ENCODE measurements around the gene LITAF. TPM values are rescaled to one million over a fixed set of nuclear protein-coding genes. Genes with fewer than 3 reads are reported as not detected.
A peak's percentile ranks its signal among the peaks of the same experiment; 100 is the strongest.

The LITAF gene
- total RNA-seq, 1 experiment from 2014 or later = 73.0 TPM

GRCh38 chr16:11612665-11613025 is 25.9 kb upstream of the LITAF start:
- H3K9me3 Mint-ChIP-seq = no peaks in the 10 kb centered on the region
- H3K36me3 Mint-ChIP-seq = no peaks in the 10 kb centered on the region
- H3K4me3 Mint-ChIP-seq = no peak overlapping the region
- no peak for ATAC-seq
- peaks cover 66% of the 10 kb centered on the region for H3K27me3 Mint-ChIP-seq (ENCODE audit: low read depth)
- peaks cover 37% of the 10 kb centered on the region for H3K4me1 Mint-ChIP-seq
- no peak for DNase-seq (ENCODE audit: low spot score)
- no peak for TF ChIP-seq MAX (CRISPR knock-in tag; IDR thresholded peaks at IDR 0.05)
- no peak for TF ChIP-seq ZNF263 (CRISPR knock-in tag; IDR thresholded peaks at IDR 0.05; ENCODE audit: low read depth)
- no peak overlapping the region for H3K27ac Mint-ChIP-seq
- ChIA-PET POLR2A (interaction anchor here (0.7 kb wide), 2 partner anchors 31 to 663 kb away, joined by 3 to 9 read pairs; no protein-coding TSS in a partner anchor), CTCF (interaction anchor here (0.7 to 2.3 kb wide), 3 partner anchors 24 to 81 kb away, joined by 4 to 6 read pairs (median 4); no protein-coding TSS in a partner anchor)

GRCh38 chr16:11611871-11612664 is 25.3 kb upstream of the LITAF start:
- ATAC-seq = no peak; the same call in 1 of the 2 replicates
- CTCF ChIA-PET = interaction anchor here (0.7 to 2.3 kb wide), 2 partner anchors 24 to 80 kb away, joined by 4 to 6 read pairs; no protein-coding TSS in a partner anchor
- H3K27me3 Mint-ChIP-seq (ENCODE audit: low read depth) = peaks cover 62% of the 10 kb centered on the region
- peak; percentile 40 for DNase-seq (ENCODE audit: low spot score)
- no peaks in the 10 kb centered on the region for H3K9me3 Mint-ChIP-seq
- no peaks in the 10 kb centered on the region for H3K36me3 Mint-ChIP-seq
- H3K4me3 Mint-ChIP-seq = no peak overlapping the region
- H3K4me1 Mint-ChIP-seq = peaks cover 37% of the 10 kb centered on the region
- no peak overlapping the region for H3K27ac Mint-ChIP-seq
- no peak for TF ChIP-seq ZNF532 (CRISPR knock-in tag; IDR thresholded peaks at IDR 0.05; ENCODE audit: borderline replicate concordance)
- peak; percentile 80 for TF ChIP-seq ZNF423 (CRISPR knock-in tag; IDR thresholded peaks at IDR 0.05)
- TF ChIP-seq MYBL2 (CRISPR knock-in tag; IDR thresholded peaks at IDR 0.05) = no peak
- TF ChIP-seq GABPB1 (CRISPR knock-in tag; IDR thresholded peaks at IDR 0.05) = peak; percentile 94
- 0 out of 2 replicates have a peak, but pooled peaks have one; percentile 13 for TF ChIP-seq NFE2L1 (CRISPR knock-in tag; IDR thresholded peaks at IDR 0.05)
- no peak for TF ChIP-seq ELF4 (CRISPR knock-in tag; IDR thresholded peaks at IDR 0.05; ENCODE audit: low read depth)
- peak; percentile 61; the same call in 1 of the 2 replicates for TF ChIP-seq MAX (CRISPR knock-in tag; IDR thresholded peaks at IDR 0.05)
- no peak for TF ChIP-seq JUN (CRISPR knock-in tag; IDR thresholded peaks at IDR 0.05)
- TF ChIP-seq TP53 (CRISPR knock-in tag; IDR thresholded peaks at IDR 0.05) = no peak
- POLR2A ChIA-PET = interaction anchor here (0.7 kb wide), 2 partner anchors 31 to 662 kb away, joined by 3 to 9 read pairs; no protein-coding TSS in a partner anchor

- ChIA-PET POLR2A (no interaction called here), CTCF (interaction anchor here (1.0 kb wide), 1 partner anchor 79 kb away, joined by 3 read pairs; no protein-coding TSS in a partner anchor)
- H3K36me3 Mint-ChIP-seq = no peaks in the 10 kb centered on the region
- H3K4me1 Mint-ChIP-seq = peaks cover 32% of the 10 kb centered on the region
- DNase-seq (ENCODE audit: low spot score) (no peak), ATAC-seq (no peak)
- H3K27me3 Mint-ChIP-seq (ENCODE audit: low read depth) = peaks cover 53% of the 10 kb centered on the region
- no peak overlapping the region for H3K27ac Mint-ChIP-seq
- H3K9me3 Mint-ChIP-seq = no peaks in the 10 kb centered on the region
- H3K4me3 Mint-ChIP-seq = no peak overlapping the region
- TF ChIP-seq STAT6 (CRISPR knock-in tag; conservative IDR thresholded peaks at IDR 0.05; ENCODE audit: low read depth) (no peak), ZNF138 (CRISPR knock-in tag; conservative IDR thresholded peaks at IDR 0.05) (no peak), SMAD3 (CRISPR knock-in tag; IDR thresholded peaks at IDR 0.05; ENCODE audit: borderline replicate concordance) (no peak), ZBTB43 (CRISPR knock-in tag; IDR thresholded peaks at IDR 0.05) (no peak), NFATC4 (CRISPR knock-in tag; IDR thresholded peaks at IDR 0.05) (no peak), OVOL2 (CRISPR knock-in tag; IDR thresholded peaks at IDR 0.05; ENCODE audit: borderline replicate concordance) (no peak), RELA (CRISPR knock-in tag; IDR thresholded peaks at IDR 0.05; ENCODE audit: borderline replicate concordance) (no peak), ZNF232 (CRISPR knock-in tag; IDR thresholded peaks at IDR 0.05) (no peak), ZNF219 (CRISPR knock-in tag; IDR thresholded peaks at IDR 0.05; ENCODE audit: borderline replicate concordance) (no peak)
These were observed 23.9 kb upstream of the LITAF start for GRCh38 chr16:11610580-11610979.
